ENCODE data around the gene CLEC12A. TPM values are rescaled to one million over a fixed set of nuclear protein-coding genes. Genes with fewer than 3 reads are reported as not detected.

The CLEC12A gene
- total RNA-seq, 1 donor from 2014 or later: not detected

DNA sequence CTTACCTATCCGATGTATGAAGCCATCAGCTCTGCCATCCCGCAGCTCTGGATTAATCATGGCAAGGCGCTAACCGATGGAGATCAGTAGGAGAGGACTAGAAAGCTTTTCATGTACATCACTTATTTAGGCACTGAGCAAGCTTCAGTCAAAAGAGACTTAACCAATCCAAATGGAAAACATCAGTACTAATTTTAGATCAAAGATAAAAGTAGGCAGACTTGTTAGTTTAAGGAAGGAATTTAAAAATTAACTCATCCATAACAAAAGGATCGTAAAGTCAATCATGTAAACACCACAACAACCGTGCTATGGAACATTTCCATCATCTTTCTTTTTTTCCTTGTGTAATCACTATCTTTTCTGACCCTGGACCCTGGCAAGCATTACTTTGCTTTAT lies 38.9 kb upstream of the CLEC12A start, which contains the start of gene CLEC2A:
Gene CLEC2A, minus strand, starts transcription at position 101 of the 400 bp plus-strand sequence. Its CDS starts 41 bp downstream, at position 60.
- Histone ChIP-seq H2AFZ (ENCODE audit: low read depth, low read length) (no peak within 1 kb of the TSS), H3K27ac (ENCODE audit: low read depth, low read length) (no peak within 1 kb of the TSS), H3K9ac (ENCODE audit: low read length) (no peak within 1 kb of the TSS), H3K27me3 (ENCODE audit: insufficient read depth, low read length) (peaks cover 3% of the 10 kb centered on the region), H3K9me3 (ENCODE audit: insufficient read depth, low read depth, low read length) (no peaks in the 10 kb centered on the region), H3K4me3 (ENCODE audit: insufficient read depth, low read depth, low read length) (no peak within 1 kb of the TSS), H3K79me2 (ENCODE audit: insufficient read depth, low read length) (no peaks in the 10 kb centered on the region), H3K36me3 (ENCODE audit: insufficient read depth, low read length) (no peaks in the 10 kb centered on the region), H3K4me1 (ENCODE audit: insufficient read depth, low read length) (no peaks in the 10 kb centered on the region), H3K4me2 (ENCODE audit: low read length) (no peak within 1 kb of the TSS), H4K20me1 (ENCODE audit: insufficient read depth, low read length) (no peaks in the 10 kb centered on the region)
- DNase-seq (ENCODE audit: low read depth) (no peak), FAIRE-seq (no peak)
- Mint-ChIP-seq H3K4me3 (ENCODE audit: unreplicated experiment) (no peak within 1 kb of the TSS), H3K36me3 (ENCODE audit: low read depth, unreplicated experiment) (no peaks in the 10 kb centered on the region), H3K27me3 (ENCODE audit: low read depth, unreplicated experiment) (no peaks in the 10 kb centered on the region), H3K9me3 (ENCODE audit: unreplicated experiment) (no peaks in the 10 kb centered on the region), H3K27ac (ENCODE audit: unreplicated experiment) (no peak within 1 kb of the TSS), H3K4me1 (ENCODE audit: low read depth, unreplicated experiment) (no peaks in the 10 kb centered on the region)
- TF ChIP-seq EZH2 (IDR thresholded peaks at IDR 0.05; ENCODE audit: insufficient read depth, low read length): no peak
- TF ChIP-seq, protein P1, sequence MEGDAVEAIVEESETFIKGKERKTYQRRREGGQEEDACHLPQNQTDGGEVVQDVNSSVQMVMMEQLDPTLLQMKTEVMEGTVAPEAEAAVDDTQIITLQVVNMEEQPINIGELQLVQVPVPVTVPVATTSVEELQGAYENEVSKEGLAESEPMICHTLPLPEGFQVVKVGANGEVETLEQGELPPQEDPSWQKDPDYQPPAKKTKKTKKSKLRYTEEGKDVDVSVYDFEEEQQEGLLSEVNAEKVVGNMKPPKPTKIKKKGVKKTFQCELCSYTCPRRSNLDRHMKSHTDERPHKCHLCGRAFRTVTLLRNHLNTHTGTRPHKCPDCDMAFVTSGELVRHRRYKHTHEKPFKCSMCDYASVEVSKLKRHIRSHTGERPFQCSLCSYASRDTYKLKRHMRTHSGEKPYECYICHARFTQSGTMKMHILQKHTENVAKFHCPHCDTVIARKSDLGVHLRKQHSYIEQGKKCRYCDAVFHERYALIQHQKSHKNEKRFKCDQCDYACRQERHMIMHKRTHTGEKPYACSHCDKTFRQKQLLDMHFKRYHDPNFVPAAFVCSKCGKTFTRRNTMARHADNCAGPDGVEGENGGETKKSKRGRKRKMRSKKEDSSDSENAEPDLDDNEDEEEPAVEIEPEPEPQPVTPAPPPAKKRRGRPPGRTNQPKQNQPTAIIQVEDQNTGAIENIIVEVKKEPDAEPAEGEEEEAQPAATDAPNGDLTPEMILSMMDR (IDR thresholded peaks at IDR 0.05; ENCODE audit: insufficient read depth, low read depth, low read length): no peak

DNA sequence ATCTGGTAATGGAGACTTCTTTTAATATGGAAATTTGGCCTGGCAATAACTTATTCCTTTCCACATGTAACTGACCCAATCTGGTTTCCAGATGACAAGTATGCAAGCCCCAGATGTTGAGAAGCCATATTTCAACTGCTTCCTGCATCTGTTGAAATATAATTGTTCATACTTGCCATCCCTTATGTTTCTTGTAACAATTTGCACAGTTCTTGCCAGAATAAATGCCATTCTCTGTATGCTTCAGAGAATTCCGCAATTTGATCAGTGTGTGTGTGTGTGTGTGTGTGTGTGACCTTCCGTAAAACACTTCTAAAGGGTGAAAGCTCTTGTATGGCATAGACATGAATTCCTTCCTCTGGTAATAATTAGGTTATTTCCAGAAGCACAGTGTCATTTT lies 37.3 kb upstream of the CLEC12A start:
- Histone ChIP-seq H4K20me1 (ENCODE audit: insufficient read depth, low read length) (no peaks in the 10 kb centered on the region), H3K9ac (ENCODE audit: low read length) (no peak overlapping the region), H2AFZ (ENCODE audit: low read depth, low read length) (no peak overlapping the region), H3K4me1 (ENCODE audit: insufficient read depth, low read length) (no peaks in the 10 kb centered on the region), H3K27ac (ENCODE audit: low read depth, low read length) (no peak overlapping the region), H3K79me2 (ENCODE audit: insufficient read depth, low read length) (no peaks in the 10 kb centered on the region), H3K9me3 (ENCODE audit: insufficient read depth, low read depth, low read length) (no peaks in the 10 kb centered on the region), H3K36me3 (ENCODE audit: insufficient read depth, low read length) (no peaks in the 10 kb centered on the region), H3K4me2 (ENCODE audit: low read length) (no peak overlapping the region), H3K4me3 (ENCODE audit: insufficient read depth, low read depth, low read length) (no peak overlapping the region), H3K27me3 (ENCODE audit: insufficient read depth, low read length) (peaks cover 3% of the 10 kb centered on the region)
- H3K4me3 Mint-ChIP-seq (ENCODE audit: unreplicated experiment): no peak overlapping the region
- H3K27me3 Mint-ChIP-seq (ENCODE audit: low read depth, unreplicated experiment): no peaks in the 10 kb centered on the region
- FAIRE-seq (no peak), DNase-seq (ENCODE audit: low read depth) (no peak)
- H3K9me3 Mint-ChIP-seq (ENCODE audit: unreplicated experiment): no peaks in the 10 kb centered on the region
- no peaks in the 10 kb centered on the region for H3K4me1 Mint-ChIP-seq (ENCODE audit: low read depth, unreplicated experiment)
- H3K27ac Mint-ChIP-seq (ENCODE audit: unreplicated experiment): no peak overlapping the region
- H3K36me3 Mint-ChIP-seq (ENCODE audit: low read depth, unreplicated experiment): no peaks in the 10 kb centered on the region
- no peak for TF ChIP-seq EZH2 (IDR thresholded peaks at IDR 0.05; ENCODE audit: insufficient read depth, low read length)
- TF ChIP-seq, protein P1 (IDR thresholded peaks at IDR 0.05; ENCODE audit: insufficient read depth, low read depth, low read length): no peak

DNA sequence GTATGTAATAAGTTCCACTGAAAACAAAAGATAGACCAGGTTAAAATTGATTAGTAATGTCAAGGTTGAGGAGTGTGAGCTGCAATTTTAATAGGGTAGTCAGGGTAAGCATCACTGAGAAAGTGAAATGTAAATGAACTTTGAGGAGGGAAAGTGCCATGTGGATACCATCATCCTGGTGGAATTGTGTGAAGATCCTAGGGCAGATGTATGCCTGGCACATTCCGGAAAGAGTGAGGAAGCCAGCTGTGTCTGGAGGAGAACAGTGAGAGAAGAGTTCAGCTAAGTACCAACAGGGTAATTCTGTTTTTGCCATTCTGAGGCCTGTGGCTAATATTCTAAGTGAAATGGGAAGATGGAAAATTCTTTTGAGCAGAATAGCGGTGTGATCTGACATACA lies 36.2 kb upstream of the CLEC12A start:
- DNase-seq (ENCODE audit: low read depth) (no peak), FAIRE-seq (peak; percentile 5)
- Histone ChIP-seq H3K9me3 (ENCODE audit: insufficient read depth, low read depth, low read length) (no peaks in the 10 kb centered on the region), H3K27ac (ENCODE audit: low read depth, low read length) (no peak overlapping the region), H4K20me1 (ENCODE audit: insufficient read depth, low read length) (no peaks in the 10 kb centered on the region), H3K36me3 (ENCODE audit: insufficient read depth, low read length) (no peaks in the 10 kb centered on the region), H2AFZ (ENCODE audit: low read depth, low read length) (no peak overlapping the region), H3K79me2 (ENCODE audit: insufficient read depth, low read length) (no peaks in the 10 kb centered on the region), H3K4me1 (ENCODE audit: insufficient read depth, low read length) (no peaks in the 10 kb centered on the region), H3K9ac (ENCODE audit: low read length) (no peak overlapping the region), H3K4me2 (ENCODE audit: low read length) (no peak overlapping the region), H3K4me3 (ENCODE audit: insufficient read depth, low read depth, low read length) (no peak overlapping the region), H3K27me3 (ENCODE audit: insufficient read depth, low read length) (peaks cover 3% of the 10 kb centered on the region)
- H3K9me3 Mint-ChIP-seq (ENCODE audit: unreplicated experiment): no peaks in the 10 kb centered on the region
- no peaks in the 10 kb centered on the region for H3K4me1 Mint-ChIP-seq (ENCODE audit: low read depth, unreplicated experiment)
- H3K4me3 Mint-ChIP-seq (ENCODE audit: unreplicated experiment): no peak overlapping the region
- TF ChIP-seq, protein P1 (IDR thresholded peaks at IDR 0.05; ENCODE audit: insufficient read depth, low read depth, low read length): no peak
- TF ChIP-seq EZH2 (IDR thresholded peaks at IDR 0.05; ENCODE audit: insufficient read depth, low read length): no peak
- no peaks in the 10 kb centered on the region for H3K27me3 Mint-ChIP-seq (ENCODE audit: low read depth, unreplicated experiment)
- no peak overlapping the region for H3K27ac Mint-ChIP-seq (ENCODE audit: unreplicated experiment)
- H3K36me3 Mint-ChIP-seq (ENCODE audit: low read depth, unreplicated experiment): no peaks in the 10 kb centered on the region
